HG02763 (cell line): ENCODE results near the gene IQCN.

ENCODE experiments used
- ATAC-seq: cut with Tn5 transposase; IDR thresholded peaks from one replicate; pipeline ENCODE4 v1.9.1; 2021; ENCODE audit warnings: mild to moderate bottlenecking, moderate library complexity; ENCODE audit not compliant: unreplicated experiment

The IQCN gene

GRCh38 chr19:18269070-18269723 lies 5.1 kb downstream of the IQCN start:
- no peak for ATAC-seq

- ATAC-seq, result no peak
These were observed 7.2 kb downstream of the IQCN start for GRCh38 chr19:18266771-18267686.

- ATAC-seq, result no peak
These were observed 8.7 kb downstream of the IQCN start for GRCh38 chr19:18265582-18265981.

- no peak for ATAC-seq
These were observed 9.2 kb downstream of the IQCN start for GRCh38 chr19:18264971-18265540.

- no peak for ATAC-seq
These were observed 10.0 kb downstream of the IQCN start for GRCh38 chr19:18264137-18264854.

- no peak for ATAC-seq
These were observed 10.7 kb downstream of the IQCN start for GRCh38 chr19:18263324-18264136.

- ATAC-seq, result no peak
These were observed 11.3 kb downstream of the IQCN start for GRCh38 chr19:18262917-18263316.

GRCh38 chr19:18262144-18262543 lies 12.1 kb downstream of the IQCN start:
- ATAC-seq, result no peak

GRCh38 chr19:18261474-18261873 lies 12.8 kb downstream of the IQCN start:
- no peak for ATAC-seq

GRCh38 chr19:18259893-18260292 lies 14.4 kb downstream of the IQCN start:
- no peak for ATAC-seq

GRCh38 chr19:18257503-18258470 lies 16.5 kb downstream of the IQCN start:
- ATAC-seq, result no peak

- ATAC-seq, result no peak
These were observed 19.4 kb downstream of the IQCN start for GRCh38 chr19:18254546-18255503.

GRCh38 chr19:18253716-18254115 lies 20.5 kb downstream of the IQCN start:
- ATAC-seq, result no peak

GRCh38 chr19:18253130-18253529 lies 21.1 kb downstream of the IQCN start:
- no peak for ATAC-seq

GRCh38 chr19:18252370-18252717 lies 21.9 kb downstream of the IQCN start:
- no peak for ATAC-seq

GRCh38 chr19:18251587-18252369 lies 22.5 kb downstream of the IQCN start:
- no peak for ATAC-seq

- ATAC-seq, result no peak
These were observed 24.4 kb downstream of the IQCN start for GRCh38 chr19:18249834-18250233.
